Peyer's patch (tissue), 4 donors: ENCODE results near the gene ENTPD6. TPM values are rescaled to one million over a fixed set of nuclear protein-coding genes. Genes with fewer than 3 reads are reported as not detected.
A peak's percentile ranks its signal among the peaks of the same experiment; 100 is the strongest.

Experiments
- DNase-seq, 3 donors: peaks; one replicate each; pipeline ENCODE4 v3.0.0-alpha.2; 2017 to 2019
- H3K27ac ChIP-seq, 4 donors: fragments of 200-600 bp; sonication (generic); one replicate each; pipeline ENCODE4 v1.5.1; 2016 to 2019
- H3K27me3 ChIP-seq, 2 donors: fragments of 200-600 bp; sonication (generic); one replicate each; pipeline ENCODE4 v1.5.1; 2019
- H3K36me3 ChIP-seq, 3 donors: fragments of 200-600 bp; sonication (generic); one replicate each; pipeline ENCODE4 v1.5.1; 2016 to 2019
- H3K4me1 ChIP-seq, 4 donors: fragments of 200-600 bp; sonication (generic); one replicate each; pipeline ENCODE4 v1.5.1; 2016 to 2019
- H3K4me3 ChIP-seq, 4 donors: fragments of 200-600 bp; sonication (generic); 1 replicate in 3 of 4; 2 replicates in 1 of 4; pipeline ENCODE4 v1.5.1; 2016 to 2019; ENCODE audit warnings: mild to moderate bottlenecking in 1 of 4
- H3K9me3 ChIP-seq, 4 donors: fragments of 200-600 bp; sonication (generic); one replicate each; pipeline ENCODE4 v1.5.1; 2016 to 2019; ENCODE audit warnings: mild to moderate bottlenecking in 1 of 4
- CTCF ChIP-seq, 6 experiments: fragments of 450-650 bp in 4 of 6; fragments of 200-600 bp in 2 of 6; sonication (generic) in 1 of 6; IDR thresholded peaks; one replicate each; pipeline ENCODE4 v1.5.1; 2017 to 2019; ENCODE audit warnings: antibody characterized with exemption in 6 of 6, mild to moderate bottlenecking in 3 of 6, moderate library complexity in 1 of 6
- POLR2A ChIP-seq, 2 donors: fragments of 450-650 bp; IDR thresholded peaks; one replicate each; pipeline ENCODE4 v1.5.1; 2017; ENCODE audit warnings: antibody characterized with exemption in 2 of 2, mild to moderate bottlenecking in 2 of 2, moderate library complexity in 2 of 2
- total RNA-seq, 4 donors: library from RNA; depleted of rRNA; stranded (reverse); fragments of >200 nt; gene quantifications; one replicate each; pipeline ENCODE4 v1.1.0, GENCODE V29; 2016

ENTPD6 gene
- total RNA-seq, 4 donors from 2014 or later, result 122 to 248 (median 213) TPM

- TF ChIP-seq CTCF (IDR thresholded peaks at IDR 0.05) (peak in 3 of 6 experiments; percentile 16 to 25 (median 24)), POLR2A (IDR thresholded peaks at IDR 0.05) (no peak)
- H3K4me1 ChIP-seq, result peaks cover 0 to 6% (median 0%) of the 10 kb centered on the region in 4 donors
- H3K9me3 ChIP-seq, result no peaks in the 10 kb centered on the region
- peak overlapping the region in 1 of 4 donors; percentile 1 for H3K27ac ChIP-seq
- peak in 1 of 3 donors; percentile 62 for DNase-seq
- no peak overlapping the region for H3K4me3 ChIP-seq
- H3K27me3 ChIP-seq, result no peaks in the 10 kb centered on the region
- peaks cover 0 to 62% (median 0%) of the 10 kb centered on the region in 3 donors for H3K36me3 ChIP-seq
These were observed 27.7 kb downstream of the ENTPD6 start for GRCh38 chr20:25223179-25223661.

GRCh38 chr20:25223765-25224720 is 28.5 kb downstream of the ENTPD6 start:
- H3K27ac ChIP-seq, result no peak overlapping the region
- TF ChIP-seq POLR2A (IDR thresholded peaks at IDR 0.05), result no peak
- no peak for TF ChIP-seq CTCF (IDR thresholded peaks at IDR 0.05)
- H3K9me3 ChIP-seq, result no peaks in the 10 kb centered on the region
- no peaks in the 10 kb centered on the region for H3K27me3 ChIP-seq
- peaks cover 0 to 54% (median 0%) of the 10 kb centered on the region in 3 donors for H3K36me3 ChIP-seq
- no peak overlapping the region for H3K4me3 ChIP-seq
- peak in 1 of 3 donors; percentile 17 for DNase-seq
- peaks cover 0 to 6% (median 0%) of the 10 kb centered on the region in 4 donors for H3K4me1 ChIP-seq

- Histone ChIP-seq H3K9me3 (no peaks in the 10 kb centered on the region), H3K27me3 (no peaks in the 10 kb centered on the region), H3K4me3 (no peak overlapping the region), H3K27ac (no peak overlapping the region), H3K36me3 (peaks cover 0 to 45% (median 0%) of the 10 kb centered on the region in 3 donors), H3K4me1 (peaks cover 0 to 6% (median under 1%) of the 10 kb centered on the region in 4 donors)
- TF ChIP-seq POLR2A (IDR thresholded peaks at IDR 0.05), result no peak
- peak in 1 of 3 donors; percentile 43 for DNase-seq
These were observed 29.4 kb downstream of the ENTPD6 start for GRCh38 chr20:25224941-25225340.

GRCh38 chr20:25225642-25226432 is 30.3 kb downstream of the ENTPD6 start:
- no peak overlapping the region for H3K27ac ChIP-seq
- DNase-seq, result no peak
- TF ChIP-seq POLR2A (IDR thresholded peaks at IDR 0.05), result no peak
- peaks cover 0 to 38% (median 0%) of the 10 kb centered on the region in 3 donors for H3K36me3 ChIP-seq
- H3K4me1 ChIP-seq, result peaks cover 0 to 9% (median 3%) of the 10 kb centered on the region in 4 donors
- no peak overlapping the region for H3K4me3 ChIP-seq
- H3K27me3 ChIP-seq, result no peaks in the 10 kb centered on the region
- no peaks in the 10 kb centered on the region for H3K9me3 ChIP-seq

- H3K9me3 ChIP-seq, result no peaks in the 10 kb centered on the region
- no peak overlapping the region for H3K4me3 ChIP-seq
- H3K27ac ChIP-seq, result peak overlapping the region in 1 of 4 donors; percentile 72
- peaks cover 0 to 30% (median 0%) of the 10 kb centered on the region in 3 donors for H3K36me3 ChIP-seq
- no peaks in the 10 kb centered on the region for H3K27me3 ChIP-seq
- H3K4me1 ChIP-seq, result peaks cover 0 to 12% (median 3%) of the 10 kb centered on the region in 4 donors
- no peak for TF ChIP-seq CTCF (IDR thresholded peaks at IDR 0.05)
- TF ChIP-seq POLR2A (IDR thresholded peaks at IDR 0.05), result no peak
- DNase-seq, result no peak
These were observed 31.2 kb downstream of the ENTPD6 start for GRCh38 chr20:25226433-25227316.
